ENCODE results near the gene UTF1. TPM values are rescaled to one million over a fixed set of nuclear protein-coding genes. Genes with fewer than 3 reads are reported as not detected.

UTF1 gene
- total and polyA plus RNA-seq, 2 of the 8 experiments (the other 6 are each of a cell fraction or from before 2014, with no cell fraction given) = 0.47 to 21.8 TPM

GRCh38 chr10:133252223-133252552, 22.2 kb downstream of the UTF1 start:
- H3K79me2 ChIP-seq (ENCODE audit: control insufficient read depth in 1 of 2, insufficient read depth in 2 of 2, low read length in 2 of 2) = no peaks in the 10 kb centered on the region
- H3K36me3 ChIP-seq (ENCODE audit: control insufficient read depth in 2 of 4, insufficient read depth in 4 of 4, low read length in 3 of 4) = no peaks in the 10 kb centered on the region
- no peak overlapping the region for H3K4ac ChIP-seq (replicated peaks; ENCODE audit: insufficient read length, low read depth, low read length)
- no peak overlapping the region for H3K27ac ChIP-seq (ENCODE audit: low read depth, low read length)
- ChIA-PET CTCF (ENCODE audit: partially characterized antibody) (no interaction called here), POLR2A (ENCODE audit: partially characterized antibody) (no interaction called here)
- H3K79me1 ChIP-seq (ENCODE audit: low read depth, low read length) = 0 out of 2 replicates have a peak, but pooled peaks cover 2% of the 10 kb centered on the region
- WGBS, 2 experiments (ENCODE audit: extremely low coverage in 1 of 2, insufficient coverage in 1 of 2, insufficient read length in 1 of 2, insufficient replicate concordance in 2 of 2, low coverage in 1 of 2, low lambda C conversion rate in 2 of 2, missing lambda C conversion rate in 1 of 2) = 60% methylated on average over 1 of the region's 12 CpGs; no CpG with 5 or more reads in 1 of the 2 experiments
- H3K4me2 ChIP-seq (ENCODE audit: insufficient read depth in 1 of 2, low read depth in 2 of 2, low read length in 2 of 2) = no peak overlapping the region
- no peak overlapping the region for H2AK5ac ChIP-seq (ENCODE audit: low read depth, low read length)
- H2BK5ac ChIP-seq (ENCODE audit: low read depth, low read length) = no peak overlapping the region
- H3K27me3 ChIP-seq (replicated peaks in 1 of 4; ENCODE audit: control insufficient read depth in 3 of 4, extremely low read depth in 1 of 4, insufficient read depth in 3 of 4, low read length in 3 of 4) = no peaks in the 10 kb centered on the region; a peak in 3 of 7 replicates
- no peak overlapping the region for H3K56ac ChIP-seq (replicated peaks; ENCODE audit: insufficient read length, low read depth, low read length)
- H2BK15ac ChIP-seq (ENCODE audit: low read length) = no peak overlapping the region
- H3K9ac ChIP-seq (replicated peaks in 1 of 4; ENCODE audit: extremely low read depth in 1 of 4, low read depth in 3 of 4, low read length in 3 of 4) = no peak overlapping the region
- H4K5ac ChIP-seq (ENCODE audit: insufficient read length, low read depth, low read length) = no peak overlapping the region
- peaks cover 0 to 8% (median 6%) of the 10 kb centered on the region in 4 experiments; a peak in 5 of 7 replicates for H3K4me1 ChIP-seq (replicated peaks in 1 of 4; ENCODE audit: control insufficient read depth in 3 of 4, insufficient read depth in 4 of 4, low read length in 3 of 4)
- H2BK12ac ChIP-seq (ENCODE audit: low read depth, low read length) = no peak overlapping the region
- FAIRE-seq = no peak
- H4K20me1 ChIP-seq (replicated peaks in 1 of 2; ENCODE audit: control insufficient read depth in 1 of 2, insufficient read depth in 2 of 2, low read length in 2 of 2) = peaks cover 0 to 5% of the 10 kb centered on the region in 2 experiments
- no peak overlapping the region for H2BK20ac ChIP-seq (ENCODE audit: low read length)
- H4K91ac ChIP-seq (replicated peaks; ENCODE audit: insufficient read length, low read length) = no peak overlapping the region
- H3K23ac ChIP-seq (ENCODE audit: insufficient read length) = no peak overlapping the region
- no peak overlapping the region for H3K18ac ChIP-seq (ENCODE audit: extremely low read depth, low read length)
- H3K23me2 ChIP-seq (ENCODE audit: low read depth, low read length) = 0 out of 2 replicates have a peak, but pooled peaks cover 1% of the 10 kb centered on the region
- H3K9me3 ChIP-seq (ENCODE audit: insufficient read depth in 2 of 2, low read depth in 1 of 2, low read length in 1 of 2) = no peaks in the 10 kb centered on the region
- H2AFZ ChIP-seq (ENCODE audit: low read length) = no peak overlapping the region
- H2BK120ac ChIP-seq (replicated peaks; ENCODE audit: low read depth, low read length) = no peak overlapping the region
- no peak overlapping the region for H4K8ac ChIP-seq (ENCODE audit: extremely low read depth, insufficient read depth, low read length)
- no peak overlapping the region for H3K14ac ChIP-seq (ENCODE audit: insufficient read length)
- no peak for DNase-seq (ENCODE audit: low read depth in 1 of 2, low spot score in 2 of 2)
- H3K4me3 ChIP-seq (ENCODE audit: extremely low read depth in 1 of 4, insufficient read depth in 2 of 4, low read depth in 3 of 4, low read length in 4 of 4) = no peak overlapping the region
- TF ChIP-seq EGR1 (IDR thresholded peaks at IDR 0.05; ENCODE audit: borderline replicate concordance, low read depth, low read length) (no peak), BACH1 (IDR thresholded peaks at IDR 0.05; ENCODE audit: low read length) (no peak), SP2 (IDR thresholded peaks at IDR 0.05; ENCODE audit: low read length) (no peak), TAF7 (optimal IDR thresholded peaks at IDR 0.05; ENCODE audit: borderline replicate concordance, low read depth, low read length) (no peak), FOSL1 (IDR thresholded peaks at IDR 0.05; ENCODE audit: insufficient read depth, low read depth, low read length) (no peak), SAP30 (IDR thresholded peaks at IDR 0.05; ENCODE audit: insufficient read depth, insufficient replicate concordance, low read length) (no peak), CREB1 (IDR thresholded peaks at IDR 0.05) (no peak), JUND (IDR thresholded peaks at IDR 0.05; ENCODE audit: low read length) (no peak), CHD1 (IDR thresholded peaks at IDR 0.05; ENCODE audit: low read depth, low read length) (no peak), GABPA (IDR thresholded peaks at IDR 0.05; ENCODE audit: borderline replicate concordance, insufficient read depth, low read length) (no peak), SIRT6 (IDR thresholded peaks at IDR 0.05; ENCODE audit: low read length) (no peak), SP1 (IDR thresholded peaks at IDR 0.05; ENCODE audit: low read depth, low read length) (no peak)
